Stimulated activated CD4-positive, alpha-beta T cell treated with anti-CD3 and anti-CD28 coated beads, Interleukin-2, amount 100 ng/mL, for 24 hours (primary cell): Measurements from ENCODE around the gene NPHP4.

ENCODE experiments used
- DNase-seq, 2 donors: peaks; one replicate each; pipeline ENCODE4 v3.0.0-alpha.2; 2020

Gene NPHP4

GRCh38 chr1:5888606-5889211 is 103.5 kb downstream of the NPHP4 start:
- no peak for DNase-seq

- no peak for DNase-seq
These were observed 104.3 kb downstream of the NPHP4 start for GRCh38 chr1:5887971-5888361.

GRCh38 chr1:5887349-5887970 is 104.8 kb downstream of the NPHP4 start:
- DNase-seq, result no peak

- DNase-seq, result no peak
These were observed 105.5 kb downstream of the NPHP4 start for GRCh38 chr1:5886541-5887348.

GRCh38 chr1:5886140-5886483 is 106.1 kb downstream of the NPHP4 start:
- no peak for DNase-seq

GRCh38 chr1:5885471-5886139 is 106.6 kb downstream of the NPHP4 start:
- no peak for DNase-seq

- DNase-seq, result no peak
These were observed 108.1 kb downstream of the NPHP4 start for GRCh38 chr1:5884110-5884509.

GRCh38 chr1:5883129-5884048 is 108.8 kb downstream of the NPHP4 start:
- no peak for DNase-seq

GRCh38 chr1:5882367-5883128 is 109.7 kb downstream of the NPHP4 start:
- no peak for DNase-seq

- DNase-seq, result no peak
These were observed 110.6 kb downstream of the NPHP4 start for GRCh38 chr1:5881526-5882222.

- DNase-seq, result no peak
These were observed 111.4 kb downstream of the NPHP4 start for GRCh38 chr1:5880630-5881405.

GRCh38 chr1:5879421-5879820 is 112.8 kb downstream of the NPHP4 start:
- no peak for DNase-seq

GRCh38 chr1:5878971-5879370 is 113.3 kb downstream of the NPHP4 start:
- DNase-seq, result no peak

GRCh38 chr1:5877683-5878530 is 114.3 kb downstream of the NPHP4 start:
- no peak for DNase-seq

GRCh38 chr1:5877001-5877400 is 115.2 kb downstream of the NPHP4 start:
- DNase-seq, result no peak

GRCh38 chr1:5876094-5876650 is 116.1 kb downstream of the NPHP4 start:
- DNase-seq, result no peak

- no peak for DNase-seq
These were observed 116.8 kb downstream of the NPHP4 start for GRCh38 chr1:5875345-5875910.

GRCh38 chr1:5874416-5875110 is 117.7 kb downstream of the NPHP4 start:
- DNase-seq, result no peak
